ENCODE results near the gene ARHGEF37. TPM values are rescaled to one million over a fixed set of nuclear protein-coding genes. Genes with fewer than 3 reads are reported as not detected.

The ARHGEF37 gene
- total RNA-seq, 1 donor: 0.72 TPM

DNA sequence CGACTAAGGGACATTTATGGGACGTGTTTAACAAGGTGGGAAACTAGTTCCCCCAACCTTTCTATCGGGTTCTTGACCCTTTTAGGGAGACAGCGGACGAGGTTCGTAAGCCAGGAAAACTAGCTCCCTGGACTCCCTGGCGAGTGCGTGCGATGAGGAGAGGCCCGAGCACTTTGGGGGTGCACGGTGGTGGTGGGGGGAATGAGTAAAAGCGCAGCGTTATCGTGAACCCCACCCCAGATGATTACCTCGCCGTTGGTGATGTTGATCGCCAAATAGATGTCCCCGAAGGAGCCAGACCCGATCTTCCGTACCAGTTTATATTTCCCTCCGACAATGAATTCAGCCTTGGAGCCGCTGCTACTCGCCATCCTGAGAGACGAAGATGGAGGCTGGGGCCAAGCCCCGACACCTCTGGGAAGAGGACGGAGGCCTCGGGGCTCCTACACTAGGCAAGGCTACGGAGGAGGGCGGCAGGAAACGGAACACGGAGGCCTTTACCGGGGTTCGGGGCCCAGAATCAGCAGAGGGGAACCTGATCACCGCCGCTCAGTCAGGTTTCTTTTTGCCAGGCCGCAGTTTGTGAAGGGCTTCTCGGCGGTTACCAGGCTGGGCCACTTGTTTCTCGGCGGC, 30.6 kb upstream of the ARHGEF37 start:
- no peaks in the 10 kb centered on the region for H3K27me3 ChIP-seq (ENCODE audit: insufficient read depth, low read length)
- H3K36me3 ChIP-seq (ENCODE audit: insufficient read depth, low read length): peaks cover 35% of the 10 kb centered on the region
- DNase-seq (ENCODE audit: insufficient read length, low spot score, missing footprints): peak; percentile 37
- H4K20me1 ChIP-seq (ENCODE audit: insufficient read depth, low read length): peaks cover 18% of the 10 kb centered on the region
- H3K79me2 ChIP-seq (ENCODE audit: insufficient read depth, low read length): peaks cover 55% of the 10 kb centered on the region
- H3K4me3 ChIP-seq (ENCODE audit: insufficient read depth, low read length): peak overlapping the region; percentile 100
- peak overlapping the region; percentile 95 for H3K4me2 ChIP-seq (ENCODE audit: insufficient read depth, low read length)
- TF ChIP-seq, protein P1, sequence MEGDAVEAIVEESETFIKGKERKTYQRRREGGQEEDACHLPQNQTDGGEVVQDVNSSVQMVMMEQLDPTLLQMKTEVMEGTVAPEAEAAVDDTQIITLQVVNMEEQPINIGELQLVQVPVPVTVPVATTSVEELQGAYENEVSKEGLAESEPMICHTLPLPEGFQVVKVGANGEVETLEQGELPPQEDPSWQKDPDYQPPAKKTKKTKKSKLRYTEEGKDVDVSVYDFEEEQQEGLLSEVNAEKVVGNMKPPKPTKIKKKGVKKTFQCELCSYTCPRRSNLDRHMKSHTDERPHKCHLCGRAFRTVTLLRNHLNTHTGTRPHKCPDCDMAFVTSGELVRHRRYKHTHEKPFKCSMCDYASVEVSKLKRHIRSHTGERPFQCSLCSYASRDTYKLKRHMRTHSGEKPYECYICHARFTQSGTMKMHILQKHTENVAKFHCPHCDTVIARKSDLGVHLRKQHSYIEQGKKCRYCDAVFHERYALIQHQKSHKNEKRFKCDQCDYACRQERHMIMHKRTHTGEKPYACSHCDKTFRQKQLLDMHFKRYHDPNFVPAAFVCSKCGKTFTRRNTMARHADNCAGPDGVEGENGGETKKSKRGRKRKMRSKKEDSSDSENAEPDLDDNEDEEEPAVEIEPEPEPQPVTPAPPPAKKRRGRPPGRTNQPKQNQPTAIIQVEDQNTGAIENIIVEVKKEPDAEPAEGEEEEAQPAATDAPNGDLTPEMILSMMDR (IDR thresholded peaks at IDR 0.05; ENCODE audit: extremely low read depth, low read depth, low read length): no peak
- H3K27ac ChIP-seq (ENCODE audit: low read depth, low read length): peak overlapping the region; percentile 100
- no peaks in the 10 kb centered on the region for H3K9me3 ChIP-seq (ENCODE audit: low read depth, low read length)
- peaks cover 18% of the 10 kb centered on the region for H3K4me1 ChIP-seq (ENCODE audit: insufficient read depth, low read length)
- no peak overlapping the region for H2AFZ ChIP-seq (ENCODE audit: low read length)

DNA sequence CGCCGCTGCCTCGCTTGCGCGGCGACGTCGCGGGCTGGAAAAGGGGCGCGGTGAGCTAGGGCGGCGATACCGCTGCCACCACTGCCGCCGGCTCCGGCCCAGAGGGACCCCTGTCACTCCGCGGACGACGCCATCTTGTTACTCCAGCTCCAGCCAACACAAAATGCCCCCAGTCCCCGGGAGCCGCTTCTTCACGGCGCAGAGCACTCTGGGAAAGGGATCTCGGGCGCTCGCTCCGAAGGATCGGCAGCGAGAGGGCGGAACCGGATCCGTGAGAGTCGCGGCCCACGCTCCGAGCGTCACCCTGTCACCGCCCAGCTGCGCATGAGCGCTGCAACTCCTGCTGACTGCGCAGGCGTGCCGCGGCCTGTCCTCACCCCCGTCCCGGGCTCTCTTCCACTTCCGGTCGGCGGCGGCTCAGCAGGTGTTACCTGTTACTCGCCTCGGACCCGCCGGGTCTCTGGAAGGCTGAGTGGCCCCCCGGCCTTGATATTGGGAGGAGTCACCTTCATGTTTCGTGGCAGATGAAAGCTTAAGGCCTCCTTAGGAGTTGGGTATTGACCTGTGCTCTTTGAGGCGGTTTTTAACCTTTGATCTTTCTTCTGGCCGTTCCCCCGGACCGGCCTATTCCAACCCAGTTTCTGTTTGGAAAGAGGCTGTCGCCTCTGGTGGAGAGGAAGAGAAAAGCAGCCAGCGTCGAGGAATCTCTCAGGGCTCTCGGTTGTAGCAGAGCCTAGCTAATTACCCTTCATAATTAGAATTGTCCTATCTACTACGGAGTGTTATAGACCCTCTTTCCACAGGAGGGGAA, 29.9 kb upstream of the ARHGEF37 start, which contains the start of gene CSNK1A1:
TSS of gene CSNK1A1 (minus strand) at position 213 of the 811 bp plus-strand sequence. CDS start 475 bp downstream, outside the sequence.
- DNase-seq (ENCODE audit: insufficient read length, low spot score, missing footprints): peak; percentile 98
- peaks cover 30% of the 10 kb centered on the region for H3K36me3 ChIP-seq (ENCODE audit: insufficient read depth, low read length)
- H4K20me1 ChIP-seq (ENCODE audit: insufficient read depth, low read length): peaks cover 18% of the 10 kb centered on the region
- peak within 1 kb of the TSS; percentile 95 for H3K4me2 ChIP-seq (ENCODE audit: insufficient read depth, low read length)
- H3K79me2 ChIP-seq (ENCODE audit: insufficient read depth, low read length): peaks cover 48% of the 10 kb centered on the region
- peak within 1 kb of the TSS; percentile 98 for H2AFZ ChIP-seq (ENCODE audit: low read length)
- H3K27ac ChIP-seq (ENCODE audit: low read depth, low read length): peak within 1 kb of the TSS; percentile 100
- TF ChIP-seq, protein P1 (IDR thresholded peaks at IDR 0.05; ENCODE audit: extremely low read depth, low read depth, low read length): peak; percentile 84
- peak within 1 kb of the TSS; percentile 100 for H3K4me3 ChIP-seq (ENCODE audit: insufficient read depth, low read length)
- H3K27me3 ChIP-seq (ENCODE audit: insufficient read depth, low read length): no peaks in the 10 kb centered on the region
- H3K9me3 ChIP-seq (ENCODE audit: low read depth, low read length): no peaks in the 10 kb centered on the region
- H3K4me1 ChIP-seq (ENCODE audit: insufficient read depth, low read length): peaks cover 18% of the 10 kb centered on the region

DNA sequence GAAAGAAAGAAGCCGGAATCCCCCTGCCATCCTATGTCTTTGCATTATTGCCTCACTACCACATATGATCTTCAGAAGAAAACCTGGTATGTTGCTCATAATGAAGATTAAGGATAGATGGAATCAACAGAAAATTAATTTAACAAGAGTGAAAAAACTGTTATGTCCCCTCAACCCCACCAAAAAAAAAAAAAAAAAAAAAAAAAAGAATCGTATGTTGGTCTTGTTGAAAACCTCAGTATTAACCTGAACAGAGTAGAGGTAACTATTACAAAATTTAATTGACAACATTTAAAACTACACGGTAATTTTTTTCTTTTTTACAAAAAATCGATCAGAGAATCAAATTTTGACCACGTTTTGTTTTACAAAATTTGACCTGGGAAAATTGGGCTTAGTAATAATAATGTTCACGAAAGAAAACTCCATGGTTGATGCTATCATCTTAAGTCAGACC, 29.2 kb upstream of the ARHGEF37 start:
- Histone ChIP-seq H3K4me2 (ENCODE audit: insufficient read depth, low read length) (peak overlapping the region; percentile 85), H2AFZ (ENCODE audit: low read length) (peak overlapping the region; percentile 98), H3K79me2 (ENCODE audit: insufficient read depth, low read length) (peaks cover 42% of the 10 kb centered on the region), H4K20me1 (ENCODE audit: insufficient read depth, low read length) (peaks cover 15% of the 10 kb centered on the region), H3K27me3 (ENCODE audit: insufficient read depth, low read length) (no peaks in the 10 kb centered on the region), H3K9me3 (ENCODE audit: low read depth, low read length) (no peaks in the 10 kb centered on the region), H3K36me3 (ENCODE audit: insufficient read depth, low read length) (peaks cover 26% of the 10 kb centered on the region), H3K27ac (ENCODE audit: low read depth, low read length) (peak overlapping the region; percentile 100), H3K4me1 (ENCODE audit: insufficient read depth, low read length) (peaks cover 18% of the 10 kb centered on the region), H3K4me3 (ENCODE audit: insufficient read depth, low read length) (peak overlapping the region; percentile 100)
- TF ChIP-seq, protein P1 (IDR thresholded peaks at IDR 0.05; ENCODE audit: extremely low read depth, low read depth, low read length): no peak
- no peak for DNase-seq (ENCODE audit: insufficient read length, low spot score, missing footprints)
